B cell (primary cell): ENCODE measurements around the gene CENPV. TPM values are rescaled to one million over a fixed set of nuclear protein-coding genes. Genes with fewer than 3 reads are reported as not detected.
A peak's percentile ranks its signal among the peaks of the same experiment; 100 is the strongest.

Source experiments
- ATAC-seq: fragments of 200-7000 bp; cut with Tn5 transposase; one replicate; pipeline ENCODE4 v1.10.0; 2021; ENCODE audit warnings: low read depth, mild to moderate bottlenecking, moderate number of reproducible peaks, moderate library complexity
- CTCF ChIA-PET: fragments of 350-600 bp; sonication (Branson Sonifier 250); formaldehyde crosslinking; loops from one replicate; lab custom pipeline; 2021; ENCODE audit warnings: antibody characterized with exemption, inconsistent platforms; lab: Charles Lee
- POLR2A ChIA-PET: fragments of 350-600 bp; sonication (Branson Sonifier 250); formaldehyde crosslinking; loops from one replicate; lab custom pipeline; 2021; ENCODE audit warnings: antibody characterized with exemption; lab: Charles Lee
- DNase-seq: peaks from one replicate; pipeline ENCODE4 v3.0.0; 2013
- H2AFZ ChIP-seq: 2 replicates; pipeline ENCODE4 v1.6.1; 2012; ENCODE audit warnings: mild to moderate bottlenecking, low read depth, low read length; ENCODE audit not compliant: insufficient read depth, poor library complexity, severe bottlenecking
- H3K27ac ChIP-seq, 2 donors: 1 replicate in 1 of 2; 2 replicates in 1 of 2; pipeline ENCODE4 v1.5.1; 2012 to 2013; ENCODE audit warnings: low read length in 2 of 2, mild to moderate bottlenecking in 2 of 2, moderate library complexity in 1 of 2
- H3K27me3 ChIP-seq, 4 experiments: fragments of 200-600 bp in 1 of 4; sonication (generic) in 1 of 4; replicated peaks in 1 of 4; 1 replicate in 2 of 4; 2 replicates in 2 of 4; pipeline versions ENCODE4 v1.6.1 to v1.7.0; 2013 to 2016; ENCODE audit warnings: low read length in 3 of 4, mild to moderate bottlenecking in 2 of 4, mixed read lengths in 1 of 4, moderate library complexity in 1 of 4; ENCODE audit not compliant: insufficient read depth in 4 of 4, control insufficient read depth in 3 of 4; ENCODE audit errors: control extremely low read depth in 1 of 4
- H3K36me3 ChIP-seq, 2 experiments: replicated peaks in 1 of 2; 1 replicate in 1 of 2; 2 replicates in 1 of 2; pipeline versions ENCODE4 v1.6.1 to v1.7.1; 2013; ENCODE audit warnings: low read length in 1 of 2; ENCODE audit not compliant: insufficient read depth in 2 of 2, control insufficient read depth in 1 of 2; ENCODE audit errors: control extremely low read depth in 1 of 2, extremely low read depth in 1 of 2
- H3K4me1 ChIP-seq, 2 donors: fragments of 200-600 bp in 1 of 2; sonication (generic) in 1 of 2; 1 replicate in 1 of 2; 2 replicates in 1 of 2; pipeline versions ENCODE4 v1.5.1 to v1.6.1; 2013 to 2017; ENCODE audit warnings: low read length in 2 of 2; ENCODE audit not compliant: control insufficient read depth in 2 of 2, insufficient read depth in 2 of 2
- H3K4me2 ChIP-seq: replicated peaks from 2 replicates; pipeline ENCODE3; 2012; ENCODE audit warnings: mild to moderate bottlenecking, low read depth, low read length; ENCODE audit not compliant: poor library complexity, severe bottlenecking
- H3K4me3 ChIP-seq, 5 experiments: fragments of 200-600 bp in 1 of 5; sonication (generic) in 1 of 5; 1 replicate in 3 of 5; 2 replicates in 2 of 5; pipeline versions ENCODE4 v1.5.1 to v1.7.0; 2011 to 2016; ENCODE audit warnings: low read length in 4 of 5, mild to moderate bottlenecking in 4 of 5, low read depth in 2 of 5, control low read depth in 1 of 5, moderate library complexity in 1 of 5; ENCODE audit not compliant: insufficient read depth in 1 of 5; ENCODE audit errors: control extremely low read depth in 1 of 5, extremely low read depth in 1 of 5
- H3K79me2 ChIP-seq: fragments of 200-600 bp; sonication (generic); one replicate; pipeline ENCODE4 v1.6.0; 2016; ENCODE audit warnings: low read length; ENCODE audit not compliant: control insufficient read depth, insufficient read depth
- H3K9ac ChIP-seq: fragments of 200-600 bp; sonication (generic); 2 replicates; pipeline ENCODE4 v1.6.1; 2017; ENCODE audit warnings: mild to moderate bottlenecking, low read length, moderate library complexity
- H3K9me3 ChIP-seq, 3 donors: one replicate each; pipeline versions ENCODE4 v1.6.1 to v1.7.1; 2013; ENCODE audit warnings: low read length in 2 of 3; ENCODE audit not compliant: control insufficient read depth in 2 of 3, insufficient read depth in 1 of 3; ENCODE audit errors: control extremely low read depth in 1 of 3
- H4K20me1 ChIP-seq: 2 replicates; pipeline ENCODE4 v1.6.0; 2012; ENCODE audit warnings: mild to moderate bottlenecking, low read length; ENCODE audit not compliant: insufficient read depth, control insufficient read depth, poor library complexity, severe bottlenecking
- H3K27ac Mint-ChIP-seq: one replicate; pipeline ENCODE4 v1.8.0; 2021; ENCODE audit warnings: mixed read lengths
- H3K27me3 Mint-ChIP-seq: one replicate; pipeline ENCODE4 v1.8.0; 2021; ENCODE audit warnings: mixed read lengths
- H3K4me1 Mint-ChIP-seq: one replicate; pipeline ENCODE4 v1.8.0; 2021; ENCODE audit warnings: mixed read lengths
- H3K4me3 Mint-ChIP-seq: one replicate; pipeline ENCODE4 v1.8.0; 2021; ENCODE audit warnings: mixed read lengths
- H3K9me3 Mint-ChIP-seq: one replicate; pipeline ENCODE4 v1.8.0; 2022; ENCODE audit warnings: mixed read lengths; ENCODE audit not compliant: insufficient read depth
- EZH2 ChIP-seq: IDR thresholded peaks from 2 replicates; pipeline ENCODE4 v1.6.1; 2012; ENCODE audit warnings: borderline replicate concordance, low read depth, mild to moderate bottlenecking, moderate library complexity, low read length; ENCODE audit not compliant: insufficient read depth, poor library complexity, severe bottlenecking
- WGBS: methylation state at CpG from one replicate; pipeline ENCODE4 v1.1.5; 2013; ENCODE audit warnings: missing lambda C conversion rate; ENCODE audit not compliant: insufficient coverage; 5-methylcytosine and 5-hydroxymethylcytosine counted together
- intact Hi-C: fragments of 100-400 bp; cut with micrococcal nuclease; formaldehyde crosslinking; loops from one replicate; pipeline ENCODE4 v1.10.0; 2022
- polyA plus RNA-seq: library from polyadenylated mRNA; depleted of rRNA; stranded (reverse); fragments of >200 nt; gene quantifications from 2 replicates; pipeline ENCODE4 v1.2.3, GENCODE V29; 2012
- total RNA-seq, 2 donors: library from RNA; stranded (reverse); fragments of 120-200 nt in 1 of 2; gene quantifications; 1 replicate in 1 of 2; 2 replicates in 1 of 2; pipeline versions ENCODE4 v1.2.3 to v1.2.4, GENCODE V29; 2013 to 2022
- TF ChIP-seq, protein P1 (sequence below): fragments of 200-600 bp; IDR thresholded peaks from one replicate; pipeline ENCODE4 v1.8.0; 2022; ENCODE audit warnings: antibody characterized with exemption, mild to moderate bottlenecking

The CENPV gene
- total and polyA plus RNA-seq, 2 donors (not counting 1 experiment from before 2014, with no cell fraction given): 15.8 to 28.1 TPM

DNA sequence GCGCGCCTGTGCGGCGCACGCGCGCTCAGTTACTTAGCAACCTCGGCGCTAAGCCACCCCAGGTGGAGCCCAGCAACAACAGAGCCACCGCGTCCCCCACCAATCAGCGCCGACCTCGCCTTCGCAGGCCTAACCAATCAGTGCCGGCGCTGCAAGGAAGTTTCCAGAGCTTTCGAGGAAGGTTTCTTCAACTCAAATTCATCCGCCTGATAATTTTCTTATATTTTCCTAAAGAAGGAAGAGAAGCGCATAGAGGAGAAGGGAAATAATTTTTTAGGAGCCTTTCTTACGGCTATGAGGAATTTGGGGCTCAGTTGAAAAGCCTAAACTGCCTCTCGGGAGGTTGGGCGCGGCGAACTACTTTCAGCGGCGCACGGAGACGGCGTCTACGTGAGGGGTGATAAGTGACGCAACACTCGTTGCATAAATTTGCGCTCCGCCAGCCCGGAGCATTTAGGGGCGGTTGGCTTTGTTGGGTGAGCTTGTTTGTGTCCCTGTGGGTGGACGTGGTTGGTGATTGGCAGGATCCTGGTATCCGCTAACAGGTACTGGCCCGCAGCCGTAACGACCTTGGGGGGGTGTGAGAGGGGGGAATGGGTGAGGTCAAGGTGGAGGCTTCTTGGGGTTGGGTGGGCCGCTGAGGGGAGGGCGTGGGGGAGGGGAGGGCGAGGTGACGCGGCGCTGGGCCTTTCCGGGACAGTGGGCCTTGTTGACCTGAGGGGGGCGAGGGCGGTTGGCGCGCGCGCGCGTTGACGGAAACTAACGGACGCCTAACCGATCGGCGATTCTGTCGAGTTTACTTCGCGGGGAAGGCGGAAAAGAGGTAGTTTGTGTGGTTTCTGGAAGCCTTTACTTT is 27.6 kb upstream of the CENPV start, which contains the start of gene UBB:
UBB (plus strand) TSS at position 452 of the 856 bp plus-strand sequence. CDS start 817 bp downstream, outside the sequence.
- H3K4me3 ChIP-seq: peak within 1 kb of the TSS; percentile 73 to 96 (median 91)

More for the DNA sequence above, 27.6 kb upstream of the CENPV start, which contains the start of gene UBB:
- Histone ChIP-seq H3K79me2 (peaks cover 39% of the 10 kb centered on the region), H3K9ac (peak within 1 kb of the TSS; percentile 94), H4K20me1 (peaks cover 34% of the 10 kb centered on the region), H3K36me3 (peaks cover 0 to 17% of the 10 kb centered on the region in 2 experiments), H2AFZ (peak within 1 kb of the TSS; percentile 100), H3K27me3 (no peaks in the 10 kb centered on the region), H3K4me1 (peaks cover 32 to 43% of the 10 kb centered on the region in 2 donors), H3K9me3 (no peaks in the 10 kb centered on the region), H3K4me2 (peak within 1 kb of the TSS; percentile 92), H3K27ac (peak within 1 kb of the TSS; percentile 97 to 98)
- H3K27ac Mint-ChIP-seq: peak within 1 kb of the TSS; percentile 97
- peak; percentile 89 for ATAC-seq
- intact Hi-C loops: loop anchor here (1.0 to 5.0 kb wide), 4 partner anchors 28 to 156 kb away; partner anchors contain the start of genes CENPV and TRPV2
- WGBS: under 1% methylated on average over 62 of the region's 67 CpGs
- peak; percentile 97 for DNase-seq
- peak within 1 kb of the TSS; percentile 84 for H3K4me3 Mint-ChIP-seq
- H3K9me3 Mint-ChIP-seq: no peaks in the 10 kb centered on the region
- peaks cover 45% of the 10 kb centered on the region for H3K4me1 Mint-ChIP-seq
- ChIA-PET POLR2A (interaction anchor here (0.6 to 2.3 kb wide), 21 partner anchors 13 to 1283 kb away, joined by 3 to 30 read pairs (median 5); partner anchors contain the start of genes CENPV and TRPV2), CTCF (interaction anchor here (0.6 to 5.1 kb wide), 9 partner anchors 17 to 281 kb away, joined by 3 to 31 read pairs (median 4); partner anchors contain the start of gene TRPV2)
- H3K27me3 Mint-ChIP-seq: no peaks in the 10 kb centered on the region
- TF ChIP-seq, protein P1, sequence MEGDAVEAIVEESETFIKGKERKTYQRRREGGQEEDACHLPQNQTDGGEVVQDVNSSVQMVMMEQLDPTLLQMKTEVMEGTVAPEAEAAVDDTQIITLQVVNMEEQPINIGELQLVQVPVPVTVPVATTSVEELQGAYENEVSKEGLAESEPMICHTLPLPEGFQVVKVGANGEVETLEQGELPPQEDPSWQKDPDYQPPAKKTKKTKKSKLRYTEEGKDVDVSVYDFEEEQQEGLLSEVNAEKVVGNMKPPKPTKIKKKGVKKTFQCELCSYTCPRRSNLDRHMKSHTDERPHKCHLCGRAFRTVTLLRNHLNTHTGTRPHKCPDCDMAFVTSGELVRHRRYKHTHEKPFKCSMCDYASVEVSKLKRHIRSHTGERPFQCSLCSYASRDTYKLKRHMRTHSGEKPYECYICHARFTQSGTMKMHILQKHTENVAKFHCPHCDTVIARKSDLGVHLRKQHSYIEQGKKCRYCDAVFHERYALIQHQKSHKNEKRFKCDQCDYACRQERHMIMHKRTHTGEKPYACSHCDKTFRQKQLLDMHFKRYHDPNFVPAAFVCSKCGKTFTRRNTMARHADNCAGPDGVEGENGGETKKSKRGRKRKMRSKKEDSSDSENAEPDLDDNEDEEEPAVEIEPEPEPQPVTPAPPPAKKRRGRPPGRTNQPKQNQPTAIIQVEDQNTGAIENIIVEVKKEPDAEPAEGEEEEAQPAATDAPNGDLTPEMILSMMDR: no peak
- TF ChIP-seq EZH2: no peak
